Measurements from ENCODE around the gene BEND7.

- TF ChIP-seq EP300 (IDR thresholded peaks at IDR 0.05) (no peak), CTCF (IDR thresholded peaks at IDR 0.05) (no peak)
Measured at GRCh38 chr10:13392701-13393100, 136.1 kb downstream of the BEND7 start.
